DOHH2 (cell line): ENCODE data around the gene POLDIP3.

ENCODE experiments used
- EZH2phosphoT487 ChIP-seq: fragments of 200-600 bp; sonication (generic); IDR thresholded peaks from 2 replicates; pipeline ENCODE4 v1.6.1; 2017; ENCODE audit warnings: borderline replicate concordance, mild to moderate bottlenecking, antibody characterized with exemption, low read length, moderate library complexity, mixed read lengths
- TF ChIP-seq, protein P1 (sequence below): fragments of 200-600 bp; sonication (generic); IDR thresholded peaks from one replicate; pipeline ENCODE4 v1.5.1; 2014; ENCODE audit warnings: antibody characterized with exemption, mild to moderate bottlenecking, low read depth, low read length; ENCODE audit not compliant: poor library complexity, severe bottlenecking

DNA sequence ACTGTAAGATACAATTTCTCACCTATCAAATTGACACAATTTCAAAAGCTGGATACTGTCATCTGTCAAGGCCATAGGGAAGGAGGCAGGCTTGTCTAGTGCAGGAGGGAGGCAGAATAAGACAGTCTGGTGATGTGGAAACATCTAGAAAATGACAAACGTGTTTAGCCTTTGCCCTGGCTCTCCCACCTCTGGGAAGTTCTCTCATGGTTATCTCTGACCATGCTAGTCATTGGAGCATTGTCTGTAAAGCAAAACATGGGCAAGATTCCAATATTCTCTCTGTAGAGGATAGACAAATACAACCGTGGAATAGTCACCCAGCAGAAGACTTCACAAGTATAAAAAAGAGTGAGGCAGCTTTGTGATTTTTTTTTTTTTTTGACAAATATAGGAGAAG, 70.0 kb downstream of the POLDIP3 start:
- TF ChIP-seq, protein P1, sequence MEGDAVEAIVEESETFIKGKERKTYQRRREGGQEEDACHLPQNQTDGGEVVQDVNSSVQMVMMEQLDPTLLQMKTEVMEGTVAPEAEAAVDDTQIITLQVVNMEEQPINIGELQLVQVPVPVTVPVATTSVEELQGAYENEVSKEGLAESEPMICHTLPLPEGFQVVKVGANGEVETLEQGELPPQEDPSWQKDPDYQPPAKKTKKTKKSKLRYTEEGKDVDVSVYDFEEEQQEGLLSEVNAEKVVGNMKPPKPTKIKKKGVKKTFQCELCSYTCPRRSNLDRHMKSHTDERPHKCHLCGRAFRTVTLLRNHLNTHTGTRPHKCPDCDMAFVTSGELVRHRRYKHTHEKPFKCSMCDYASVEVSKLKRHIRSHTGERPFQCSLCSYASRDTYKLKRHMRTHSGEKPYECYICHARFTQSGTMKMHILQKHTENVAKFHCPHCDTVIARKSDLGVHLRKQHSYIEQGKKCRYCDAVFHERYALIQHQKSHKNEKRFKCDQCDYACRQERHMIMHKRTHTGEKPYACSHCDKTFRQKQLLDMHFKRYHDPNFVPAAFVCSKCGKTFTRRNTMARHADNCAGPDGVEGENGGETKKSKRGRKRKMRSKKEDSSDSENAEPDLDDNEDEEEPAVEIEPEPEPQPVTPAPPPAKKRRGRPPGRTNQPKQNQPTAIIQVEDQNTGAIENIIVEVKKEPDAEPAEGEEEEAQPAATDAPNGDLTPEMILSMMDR: no peak
- no peak for TF ChIP-seq EZH2phosphoT487
